HCT116 (cell line): Measurements from ENCODE around the gene RPS16. TPM values are rescaled to one million over a fixed set of nuclear protein-coding genes. Genes with fewer than 3 reads are reported as not detected.

Experiments
- ATAC-seq: fragments of 200-7000 bp; cut with Tn5 transposase; 2 replicates; pipeline ENCODE4 v1.9.1; 2020; ENCODE audit warnings: mild to moderate bottlenecking, moderate library complexity
- BruUV-seq: library from RNA; stranded (reverse); fragments of 400-500 nt; replicated peaks from 2 replicates; lab custom pipeline; 2021; lab: Mats Ljungman, UMichigan
- CTCF ChIA-PET: fragments of 300-600 bp; sonication (Branson Sonifier 250); formaldehyde crosslinking; loops from one replicate; lab custom pipeline; 2021; ENCODE audit warnings: antibody characterized with exemption; lab: Charles Lee
- POLR2A ChIA-PET: fragments of 300-600, 350-600 bp; sonication (Branson Sonifier 250); formaldehyde crosslinking; loops from one replicate; lab custom pipeline; 2021; ENCODE audit warnings: antibody characterized with exemption; lab: Charles Lee
- RAD21 ChIA-PET, 2 experiments: fragments of 300-600 bp; sonication (Branson Sonifier 250); formaldehyde crosslinking; loops; one replicate each; lab custom pipeline; 2023; ENCODE audit warnings: low total read pairs in 2 of 2; ENCODE audit not compliant: uncharacterized antibody in 2 of 2, unreplicated experiment in 2 of 2, low non-redundant PET in 1 of 2; lab: Charles Lee
- DNase-seq: peaks from one replicate; pipeline ENCODE4 v3.0.0-alpha.2; 2010; ENCODE audit warnings: low read depth, low spot score
- H2AFZ ChIP-seq: fragments of 200-600 bp; shearing (Covaris generic), sonication (generic); 2 replicates; pipeline ENCODE4 v1.6.1; 2017; ENCODE audit warnings: low read depth, mixed run types, mixed read lengths, antibody characterized with exemption, low read length; ENCODE audit not compliant: poor library complexity, severe bottlenecking
- H3K27ac ChIP-seq: 2 replicates; pipeline ENCODE4 v1.5.1; 2012; ENCODE audit warnings: low read depth, low read length
- H3K27me3 ChIP-seq: fragments of 200-600 bp; sonication (generic); 2 replicates; pipeline ENCODE4 v1.6.1; 2016; ENCODE audit warnings: mixed run types, low read length, mixed read lengths; ENCODE audit not compliant: insufficient read depth
- H3K36me3 ChIP-seq, 2 experiments: fragments of 200-500 bp in 1 of 2; fragments of 200-600 bp in 1 of 2; sonication (Bioruptor generic) in 1 of 2; sonication (generic) in 1 of 2; 2 replicates each; pipeline versions ENCODE4 v1.5.1 to v1.6.1; 2014 to 2016; ENCODE audit warnings: low read length in 2 of 2, inconsistent platforms in 1 of 2, mixed read lengths in 1 of 2, mixed run types in 1 of 2; ENCODE audit not compliant: insufficient read depth in 2 of 2, control insufficient read depth in 1 of 2
- H3K4me1 ChIP-seq, 2 experiments: fragments of 200-600 bp in 1 of 2; sonication (generic) in 1 of 2; 2 replicates each; pipeline versions ENCODE4 v1.5.1 to v1.6.1; 2012 to 2017; ENCODE audit warnings: low read length in 2 of 2, inconsistent platforms in 1 of 2, mild to moderate bottlenecking in 1 of 2, mixed read lengths in 1 of 2, mixed run types in 1 of 2, moderate library complexity in 1 of 2; ENCODE audit not compliant: insufficient read depth in 2 of 2, control insufficient read depth in 1 of 2
- H3K4me2 ChIP-seq: fragments of 200-600 bp; sonication (generic); 2 replicates; pipeline ENCODE4 v1.6.1; 2017; ENCODE audit warnings: mixed run types, low read length, mixed read lengths
- H3K4me3 ChIP-seq, 2 experiments: fragments of 200-600 bp in 1 of 2; sonication (generic) in 1 of 2; replicated peaks in 1 of 2; 2 replicates each; pipeline ENCODE4 v1.5.1; 2011 to 2016; ENCODE audit warnings: low read length in 2 of 2, control low read depth in 1 of 2, low read depth in 1 of 2, mild to moderate bottlenecking in 1 of 2, mixed read lengths in 1 of 2, mixed run types in 1 of 2
- H3K79me2 ChIP-seq: fragments of 200-600 bp; sonication (generic); 2 replicates; pipeline ENCODE4 v1.6.1; 2017; ENCODE audit warnings: mild to moderate bottlenecking, mixed run types, low read length, moderate library complexity, mixed read lengths; ENCODE audit not compliant: insufficient read depth
- H3K9ac ChIP-seq: fragments of 200-600 bp; sonication (generic); 2 replicates; pipeline ENCODE4 v1.6.1; 2016; ENCODE audit warnings: low read length, mixed read lengths
- H3K9me2 ChIP-seq: fragments of 200-600 bp; sonication (generic), shearing (Covaris generic); 2 replicates; pipeline ENCODE4 v1.6.1; 2017; ENCODE audit warnings: mixed run types, mild to moderate bottlenecking, moderate library complexity; ENCODE audit not compliant: insufficient read depth
- H3K9me3 ChIP-seq, 2 experiments: fragments of 200-500 bp in 1 of 2; fragments of 200-600 bp in 1 of 2; sonication (Bioruptor generic) in 1 of 2; sonication (generic) in 1 of 2; 2 replicates each; pipeline ENCODE4 v1.6.1; 2014 to 2017; ENCODE audit warnings: low read length in 2 of 2, mixed read lengths in 2 of 2, inconsistent platforms in 1 of 2, low read depth in 1 of 2, mild to moderate bottlenecking in 1 of 2, mixed run types in 1 of 2, moderate library complexity in 1 of 2; ENCODE audit not compliant: control insufficient read depth in 1 of 2, insufficient read depth in 1 of 2
- H4K20me1 ChIP-seq: fragments of 200-600 bp; sonication (generic), shearing (Covaris generic); 2 replicates; pipeline ENCODE4 v1.6.1; 2017; ENCODE audit warnings: mixed run types, mild to moderate bottlenecking, moderate library complexity; ENCODE audit not compliant: insufficient read depth
- ELF1 ChIP-seq: IDR thresholded peaks from 2 replicates; pipeline ENCODE4 v1.6.1; 2012; ENCODE audit warnings: low read depth, borderline replicate concordance
- EZH2 ChIP-seq: fragments of 200-600 bp; sonication (generic); IDR thresholded peaks from 2 replicates; pipeline ENCODE4 v1.6.1; 2017; ENCODE audit warnings: antibody characterized with exemption, mixed run types
- EZH2phosphoT487 ChIP-seq: fragments of 200-600 bp; IDR thresholded peaks from 2 replicates; pipeline ENCODE4 v1.6.1; 2018; ENCODE audit warnings: antibody characterized with exemption, borderline replicate concordance
- JUND ChIP-seq: IDR thresholded peaks from 2 replicates; pipeline ENCODE4 v1.6.1; 2012
- POLR2A ChIP-seq: IDR thresholded peaks from 2 replicates; pipeline ENCODE4 v1.7.0; 2011; ENCODE audit warnings: borderline replicate concordance; ENCODE audit not compliant: insufficient read depth, insufficient read length; ENCODE audit errors: extremely low read depth
- POLR2AphosphoS5 ChIP-seq: IDR thresholded peaks from 2 replicates; pipeline ENCODE4 v1.6.1; 2011; ENCODE audit warnings: mild to moderate bottlenecking, low read depth, low read length, moderate library complexity
- REST ChIP-seq: IDR thresholded peaks from 2 replicates; pipeline ENCODE4 v1.6.1; 2012; ENCODE audit warnings: low read depth
- SIN3A ChIP-seq: IDR thresholded peaks from 2 replicates; pipeline ENCODE4 v1.6.1; 2012; ENCODE audit warnings: low read depth
- SP1 ChIP-seq: IDR thresholded peaks from 2 replicates; pipeline ENCODE4 v1.6.1; 2012; ENCODE audit warnings: low read depth
- SRF ChIP-seq: IDR thresholded peaks from 2 replicates; pipeline ENCODE4 v1.6.1; 2012; ENCODE audit warnings: low read depth
- TCF7L2 ChIP-seq: IDR thresholded peaks from 2 replicates; pipeline ENCODE4 v1.7.0; 2011; ENCODE audit warnings: borderline replicate concordance, inconsistent platforms; ENCODE audit not compliant: insufficient read depth, insufficient read length; ENCODE audit errors: extremely low read depth
- YY1 ChIP-seq: IDR thresholded peaks from 2 replicates; pipeline ENCODE4 v1.6.1; 2011; ENCODE audit warnings: low read length, low read depth, moderate library complexity, mild to moderate bottlenecking; ENCODE audit not compliant: insufficient replicate concordance; ENCODE audit errors: extremely low read depth
- ZFX ChIP-seq: fragments of 450-650 bp; IDR thresholded peaks from 2 replicates; pipeline ENCODE4 v1.6.1; 2017
- ZNF274 ChIP-seq: fragments of 200-500 bp; sonication (Bioruptor generic); IDR thresholded peaks from 2 replicates; pipeline ENCODE4 v1.6.1; 2014; ENCODE audit warnings: mild to moderate bottlenecking, low read depth, low read length, inconsistent platforms
- intact Hi-C: fragments of 100-400 bp; cut with micrococcal nuclease; formaldehyde crosslinking; loops from 2 replicates; pipeline ENCODE4 v1.10.0; 2022
- total RNA-seq: library from RNA; stranded (reverse); gene quantifications from one replicate; pipeline ENCODE4 v1.2.1, GENCODE V29; 2021; ENCODE audit not compliant: unreplicated experiment
- TF ChIP-seq, protein P1 (sequence below): IDR thresholded peaks from 2 replicates; pipeline ENCODE4 v1.6.1; 2012
- TF ChIP-seq, protein P2 (sequence below): IDR thresholded peaks from 2 replicates; pipeline ENCODE4 v1.6.1; 2012

RPS16 gene
- total RNA-seq, 1 experiment from 2014 or later = 3,365 TPM

DNA sequence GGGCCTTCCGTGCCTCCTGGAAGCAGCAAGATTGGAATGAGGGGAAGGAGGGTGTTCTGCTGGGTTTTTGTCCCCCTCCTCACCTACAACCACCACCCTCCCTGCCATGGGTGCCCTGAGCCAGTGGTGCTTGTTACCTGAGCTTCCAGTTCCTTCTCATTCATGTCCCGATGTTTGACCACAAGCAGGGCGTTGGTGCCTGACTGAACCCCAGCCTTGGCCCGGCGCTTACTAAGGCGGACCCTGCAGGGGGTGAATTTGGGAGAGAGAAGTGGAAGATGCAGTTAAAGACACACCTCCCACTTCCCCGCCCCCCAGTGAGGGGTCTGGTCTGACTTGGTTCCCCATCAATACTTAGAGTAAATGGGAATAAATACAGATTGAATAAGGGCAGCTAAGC, 49.2 kb downstream of the RPS16 start:
- Histone ChIP-seq H3K27ac (no peak overlapping the region), H3K4me3 (no peak overlapping the region), H3K27me3 (no peaks in the 10 kb centered on the region), H4K20me1 (no peaks in the 10 kb centered on the region), H3K79me2 (peaks cover 20% of the 10 kb centered on the region), H3K9ac (no peak overlapping the region), H3K4me1 (peaks cover 7 to 8% of the 10 kb centered on the region in 2 experiments; a peak in 3 of 4 replicates), H3K9me2 (no peaks in the 10 kb centered on the region), H2AFZ (no peak overlapping the region), H3K4me2 (no peak overlapping the region), H3K9me3 (no peaks in the 10 kb centered on the region), H3K36me3 (peaks cover 41 to 42% of the 10 kb centered on the region in 2 experiments; a peak in 3 of 4 replicates)
- ChIA-PET CTCF (no interaction called here), POLR2A (interaction anchor here (0.6 kb wide), 1 partner anchor 45 kb away, joined by 4 read pairs; the partner anchor contains the start of gene SAMD4B), RAD21 (no interaction called here)
- DNase-seq (no peak), ATAC-seq (no peak)
- BruUV-seq = no TSS peak
- intact Hi-C loops = no loop called here
- TF ChIP-seq YY1 (no peak), REST (no peak), ZFX (no peak), EZH2 (no peak), SIN3A (no peak), ELF1 (no peak), SP1 (no peak), SRF (no peak), ZNF274 (no peak), TCF7L2 (no peak), EZH2phosphoT487 (no peak), POLR2A (no peak), POLR2AphosphoS5 (no peak), JUND (no peak)
- TF ChIP-seq, protein P1, sequence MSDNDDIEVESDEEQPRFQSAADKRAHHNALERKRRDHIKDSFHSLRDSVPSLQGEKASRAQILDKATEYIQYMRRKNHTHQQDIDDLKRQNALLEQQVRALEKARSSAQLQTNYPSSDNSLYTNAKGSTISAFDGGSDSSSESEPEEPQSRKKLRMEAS = no peak
- TF ChIP-seq, protein P2, sequence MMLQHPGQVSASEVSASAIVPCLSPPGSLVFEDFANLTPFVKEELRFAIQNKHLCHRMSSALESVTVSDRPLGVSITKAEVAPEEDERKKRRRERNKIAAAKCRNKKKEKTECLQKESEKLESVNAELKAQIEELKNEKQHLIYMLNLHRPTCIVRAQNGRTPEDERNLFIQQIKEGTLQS = no peak
